ENCODE measurements around the gene DLL4.
"Not testable (repeated sequence)": the region's sequence is repeated elsewhere in the genome, so short reads cannot be mapped to it uniquely, and the experiment has no call there.

Gene DLL4

DNA sequence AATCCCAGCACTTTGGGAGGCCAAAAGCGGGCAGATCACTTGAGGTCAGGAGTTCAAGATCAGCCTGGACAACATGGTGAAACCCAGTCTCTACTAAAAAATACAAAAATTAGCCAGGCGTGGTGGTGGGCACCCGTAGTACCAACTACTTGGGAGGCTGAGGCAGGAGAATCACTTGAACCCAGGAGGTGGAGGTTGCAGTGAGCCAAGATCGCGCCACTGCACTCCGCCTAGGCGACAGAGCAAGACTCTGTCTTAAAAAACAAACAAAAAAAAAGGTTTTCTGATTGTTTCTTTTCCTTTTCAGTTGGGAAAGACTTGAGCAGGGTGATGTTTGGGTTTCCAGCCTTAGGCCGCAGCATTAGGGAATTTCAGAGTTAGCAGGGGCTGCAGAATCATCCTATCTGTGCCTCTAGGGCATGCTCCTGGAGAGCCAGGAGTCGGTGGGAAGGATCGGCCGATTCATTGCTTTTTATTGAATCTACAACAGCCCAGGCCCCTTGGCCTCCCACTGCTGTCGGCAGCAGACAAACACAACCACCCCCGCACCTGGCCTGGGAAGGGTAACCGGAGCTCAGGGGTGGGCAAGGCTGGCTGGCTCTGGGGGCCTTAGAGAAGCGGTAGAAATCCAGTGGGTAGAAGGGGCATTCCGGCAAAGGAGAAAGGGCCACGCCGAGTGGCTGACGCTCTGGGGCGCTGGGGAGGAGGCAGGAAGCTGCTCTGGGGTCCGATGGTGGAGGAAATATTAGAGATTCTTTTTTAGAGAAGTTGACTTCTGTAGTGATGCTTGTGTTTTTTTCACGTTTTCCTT is 30.4 kb downstream of the DLL4 start:
- DNase-seq (ENCODE audit: extremely low read depth, low read depth): no peak
- TF ChIP-seq, protein P1, sequence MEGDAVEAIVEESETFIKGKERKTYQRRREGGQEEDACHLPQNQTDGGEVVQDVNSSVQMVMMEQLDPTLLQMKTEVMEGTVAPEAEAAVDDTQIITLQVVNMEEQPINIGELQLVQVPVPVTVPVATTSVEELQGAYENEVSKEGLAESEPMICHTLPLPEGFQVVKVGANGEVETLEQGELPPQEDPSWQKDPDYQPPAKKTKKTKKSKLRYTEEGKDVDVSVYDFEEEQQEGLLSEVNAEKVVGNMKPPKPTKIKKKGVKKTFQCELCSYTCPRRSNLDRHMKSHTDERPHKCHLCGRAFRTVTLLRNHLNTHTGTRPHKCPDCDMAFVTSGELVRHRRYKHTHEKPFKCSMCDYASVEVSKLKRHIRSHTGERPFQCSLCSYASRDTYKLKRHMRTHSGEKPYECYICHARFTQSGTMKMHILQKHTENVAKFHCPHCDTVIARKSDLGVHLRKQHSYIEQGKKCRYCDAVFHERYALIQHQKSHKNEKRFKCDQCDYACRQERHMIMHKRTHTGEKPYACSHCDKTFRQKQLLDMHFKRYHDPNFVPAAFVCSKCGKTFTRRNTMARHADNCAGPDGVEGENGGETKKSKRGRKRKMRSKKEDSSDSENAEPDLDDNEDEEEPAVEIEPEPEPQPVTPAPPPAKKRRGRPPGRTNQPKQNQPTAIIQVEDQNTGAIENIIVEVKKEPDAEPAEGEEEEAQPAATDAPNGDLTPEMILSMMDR (IDR thresholded peaks at IDR 0.05; ENCODE audit: low read depth, low read length): no peak

DNA sequence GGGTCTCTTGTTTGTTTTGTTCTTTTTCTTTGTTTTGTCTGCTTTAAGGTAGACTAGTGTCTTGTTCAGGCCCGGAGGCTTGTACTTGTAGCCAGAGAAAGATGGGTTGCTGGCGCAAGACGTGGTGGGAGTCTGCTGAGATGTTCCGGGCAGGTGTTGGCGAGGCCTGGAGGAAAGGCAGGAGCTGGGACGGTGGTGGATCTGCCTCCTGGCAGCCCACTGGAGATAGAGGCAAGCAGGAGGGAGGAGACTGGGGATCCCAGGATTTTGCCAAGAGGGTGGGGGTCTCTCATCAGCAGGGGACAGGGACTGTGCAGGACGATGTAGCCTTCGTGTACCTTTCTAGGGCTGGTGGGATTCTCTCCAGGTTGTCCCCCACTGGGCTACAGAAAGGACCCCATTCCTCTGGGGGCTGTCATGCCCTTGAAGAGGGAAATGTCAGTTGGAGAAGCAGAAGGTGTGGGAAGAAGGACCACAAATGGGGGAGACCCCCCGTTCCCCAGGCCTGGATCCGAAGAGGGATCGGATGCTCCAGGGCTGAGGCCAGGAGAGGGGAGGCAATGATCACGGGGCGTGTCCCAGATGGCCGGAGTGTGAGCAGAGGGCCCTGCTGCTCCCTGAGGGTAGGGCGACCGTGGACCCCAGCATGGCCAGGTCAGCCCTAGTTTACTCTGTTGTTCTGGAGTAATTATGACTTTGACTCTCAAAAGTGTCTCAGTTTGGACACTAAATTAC is 31.2 kb downstream of the DLL4 start:
- no peak for DNase-seq (ENCODE audit: extremely low read depth, low read depth)
- TF ChIP-seq, protein P1 (IDR thresholded peaks at IDR 0.05; ENCODE audit: low read depth, low read length): no peak

DNA sequence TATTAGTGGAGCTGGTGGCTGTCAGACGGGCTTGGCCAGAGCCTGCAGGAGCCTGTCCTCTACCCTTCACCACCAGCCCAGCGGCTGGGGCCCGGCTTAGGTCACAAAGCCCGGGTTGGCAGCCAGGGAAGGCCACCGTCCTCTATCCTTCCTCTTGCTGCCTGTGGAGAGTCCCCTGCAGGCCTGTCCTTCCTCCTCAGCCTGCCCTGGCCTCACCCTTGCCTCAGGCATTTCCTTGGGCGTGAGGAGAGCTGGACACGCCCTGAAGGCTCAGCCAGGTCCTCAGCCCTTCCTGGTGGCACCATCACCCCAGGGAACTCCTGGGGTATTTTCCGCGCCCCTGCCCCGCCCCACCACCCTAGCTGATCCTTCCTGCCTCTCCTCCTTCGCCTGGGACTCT is 31.8 kb downstream of the DLL4 start:
- TF ChIP-seq, protein P1 (IDR thresholded peaks at IDR 0.05; ENCODE audit: low read depth, low read length): no peak
- no peak for DNase-seq (ENCODE audit: extremely low read depth, low read depth)

DNA sequence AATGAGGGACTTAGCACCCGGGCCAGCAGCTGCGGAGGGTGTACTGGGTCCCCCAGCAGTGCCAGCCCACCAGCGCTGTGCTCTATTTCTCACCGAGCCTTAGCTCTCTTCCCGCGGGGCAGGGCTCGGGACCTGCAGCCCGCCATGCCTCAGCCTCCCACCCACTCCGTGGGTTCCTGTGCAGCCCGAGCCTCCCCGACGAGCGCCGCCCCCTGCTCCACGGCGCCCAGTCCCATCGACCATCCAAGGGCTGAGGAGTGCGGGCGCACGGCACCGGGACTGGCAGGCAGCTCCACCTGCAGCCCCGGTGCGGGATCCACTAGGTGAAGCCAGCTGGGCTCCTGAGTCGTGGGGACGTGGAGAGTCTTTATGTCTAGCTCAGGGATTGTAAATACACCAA is 32.6 kb downstream of the DLL4 start:
- DNase-seq (ENCODE audit: extremely low read depth, low read depth): not testable (repeated sequence)

DNA sequence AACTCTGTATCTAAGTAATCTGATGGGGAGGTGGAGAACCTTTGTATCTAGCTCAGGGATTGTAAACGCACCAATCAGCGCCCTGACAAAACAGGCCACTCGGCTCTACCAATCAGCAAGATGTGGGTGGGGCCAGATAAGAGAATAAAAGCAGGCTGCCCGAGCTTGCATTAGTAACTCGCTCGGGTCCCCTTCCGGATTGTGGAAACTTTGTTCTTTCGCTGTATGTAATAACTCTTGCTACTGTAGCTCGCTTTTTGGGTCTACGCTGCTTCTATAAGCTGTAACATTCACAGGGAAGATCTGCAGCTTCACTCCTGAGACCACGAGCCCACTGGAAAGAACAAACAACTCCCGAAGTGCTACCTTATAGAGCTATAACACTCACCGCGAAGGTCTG is 33.2 kb downstream of the DLL4 start:
- not testable (repeated sequence) for DNase-seq (ENCODE audit: extremely low read depth, low read depth)

DNA sequence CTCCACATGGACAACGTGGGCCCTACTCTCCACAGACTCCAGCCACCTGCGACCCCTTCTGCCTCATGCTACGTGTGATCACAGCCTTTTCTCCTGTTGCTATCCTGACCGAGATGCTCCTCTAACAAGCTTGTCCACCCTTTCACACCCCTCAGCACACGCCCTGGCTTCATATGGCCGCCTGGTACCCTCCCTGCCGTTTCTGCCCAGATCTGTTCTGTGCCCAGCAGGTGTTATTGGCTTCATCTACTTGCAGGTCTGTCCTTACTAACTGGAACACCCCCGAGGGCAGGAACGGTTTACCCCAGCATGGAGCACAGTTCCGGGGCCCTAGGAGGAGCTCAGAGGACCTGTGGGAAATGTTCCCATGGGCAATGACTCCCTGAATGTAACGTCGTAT is 34.1 kb downstream of the DLL4 start:
- no peak for DNase-seq (ENCODE audit: extremely low read depth, low read depth)
- TF ChIP-seq, protein P1 (IDR thresholded peaks at IDR 0.05; ENCODE audit: low read depth, low read length): no peak

DNA sequence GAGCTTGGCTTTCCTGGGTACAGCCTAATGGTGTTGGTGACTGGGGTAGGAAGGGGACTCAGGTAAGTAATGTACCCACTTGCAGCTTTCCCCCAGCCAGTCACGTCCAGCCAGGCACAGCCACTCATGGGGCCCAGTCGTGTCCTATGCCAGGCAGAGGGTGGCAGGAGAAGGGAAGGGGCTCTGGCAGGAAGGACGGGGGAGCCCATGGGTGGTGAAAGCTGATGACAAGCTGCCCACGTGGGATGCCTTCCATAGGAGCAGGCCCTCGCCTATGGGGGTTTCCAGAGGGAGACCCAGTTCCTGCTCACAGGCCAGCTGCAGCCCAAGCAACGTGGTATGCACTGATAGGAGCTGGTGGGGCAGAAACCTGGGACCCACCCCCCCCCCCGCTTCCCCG is 34.9 kb downstream of the DLL4 start:
- no peak for DNase-seq (ENCODE audit: extremely low read depth, low read depth)
- TF ChIP-seq, protein P1 (IDR thresholded peaks at IDR 0.05; ENCODE audit: low read depth, low read length): no peak

DNA sequence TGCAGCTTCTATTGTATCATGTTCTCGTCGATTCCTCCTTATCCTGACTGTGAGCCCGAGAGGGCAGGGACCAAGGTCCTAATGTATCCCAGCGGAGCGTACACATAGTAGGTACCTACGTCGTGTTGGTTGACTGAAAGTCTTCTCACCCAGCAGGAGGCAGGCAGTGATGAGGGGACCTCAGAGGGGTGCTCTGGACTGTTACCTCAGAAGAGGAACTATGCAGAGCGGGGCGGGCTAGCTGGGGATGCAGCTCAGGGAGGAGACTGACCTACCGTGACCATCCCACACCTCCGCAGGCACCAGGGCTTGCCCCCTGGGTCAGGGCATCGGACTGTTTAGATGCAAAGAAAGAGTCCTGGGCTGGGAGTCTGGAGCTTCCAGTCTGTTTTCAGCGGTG is 35.5 kb downstream of the DLL4 start:
- TF ChIP-seq, protein P1 (IDR thresholded peaks at IDR 0.05; ENCODE audit: low read depth, low read length): no peak
- no peak for DNase-seq (ENCODE audit: extremely low read depth, low read depth)

Measured in AG09319 (cell line).